RWPE1 (cell line): ENCODE results near the gene CYGB.
"Not testable (repeated sequence)": the region's sequence is repeated elsewhere in the genome, so short reads cannot be mapped to it uniquely, and the experiment has no call there.

Source experiments
- CTCF ChIA-PET: fragments of 350-600 bp; sonication (Branson Sonifier 250); formaldehyde crosslinking; extraction: SDS; loops from one replicate; lab custom pipeline; 2021; lab: Yijun Ruan, JAX
- POLR2A ChIA-PET: fragments of 400-600 bp; formaldehyde crosslinking; extraction: SDS; loops from one replicate; lab custom pipeline; 2020; ENCODE audit warnings: antibody characterized with exemption; ENCODE audit not compliant: low non-redundant PET; lab: Yijun Ruan, JAX
- DNase-seq: peaks from one replicate; pipeline ENCODE4 v3.0.0; 2012; ENCODE audit warnings: low spot score
- H3K27ac ChIP-seq: fragments of 450-650 bp; 2 replicates; pipeline ENCODE4 v1.5.1; 2017
- TF ChIP-seq, protein P1 (sequence below): fragments of 450-650 bp; conservative IDR thresholded peaks from 2 replicates; pipeline ENCODE4 v1.5.1; 2017; ENCODE audit warnings: low read depth, mild to moderate bottlenecking

CYGB gene

DNA sequence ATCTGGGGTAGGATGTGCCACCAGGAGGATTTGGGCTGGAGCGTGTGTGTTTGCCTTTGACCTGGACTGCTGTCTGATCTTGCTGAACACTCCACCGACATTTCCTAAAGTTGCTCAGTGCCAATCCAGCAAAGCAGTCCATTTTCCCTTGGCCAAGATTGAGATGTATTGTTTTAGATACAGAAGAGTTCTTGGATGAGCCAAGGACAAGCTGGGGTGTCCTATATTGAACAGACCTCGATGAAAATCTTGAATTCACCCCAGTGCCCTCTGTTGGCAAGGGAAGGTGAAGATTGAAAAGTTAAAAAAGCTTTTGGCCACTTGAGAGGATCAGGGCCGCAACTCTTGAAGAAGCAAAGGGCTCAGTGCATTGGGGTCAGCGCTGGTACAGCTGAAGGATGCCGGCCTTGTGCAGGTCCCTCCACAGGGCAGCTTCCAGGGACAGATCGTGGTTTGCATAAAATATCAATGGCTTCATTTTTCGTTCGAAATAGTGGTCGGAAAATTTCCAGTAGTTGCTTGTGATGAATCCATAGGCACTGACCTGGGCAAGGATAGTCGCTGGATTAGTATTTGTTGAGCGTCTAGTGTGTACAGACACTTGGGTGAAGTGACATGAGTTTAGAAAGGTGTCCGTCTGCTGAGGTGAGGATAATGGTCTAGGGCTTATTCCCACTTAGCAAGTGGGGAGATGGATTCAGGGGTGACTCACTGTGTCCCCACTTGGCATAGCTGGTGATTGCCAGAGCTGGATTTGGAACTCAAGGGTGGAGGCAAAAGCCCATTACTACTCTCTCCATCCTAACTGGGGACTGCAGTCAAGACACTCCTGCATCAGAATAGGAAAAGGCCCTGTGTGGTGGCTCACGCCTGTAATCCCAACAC lies 28.5 kb upstream of the CYGB start:
- POLR2A ChIA-PET = interaction anchor here (0.6 to 1.1 kb wide), 2 partner anchors 9 to 1315 kb away, joined by 3 to 7 read pairs; no protein-coding TSS in a partner anchor
- DNase-seq = no peak
- CTCF ChIA-PET = interaction anchor here (0.6 to 2.3 kb wide), 5 partner anchors 20 to 124 kb away, joined by 3 to 8 read pairs (median 5); partner anchors contain the start of gene ST6GALNAC2
- peak overlapping the region; percentile 67 for H3K27ac ChIP-seq
- TF ChIP-seq, protein P1, sequence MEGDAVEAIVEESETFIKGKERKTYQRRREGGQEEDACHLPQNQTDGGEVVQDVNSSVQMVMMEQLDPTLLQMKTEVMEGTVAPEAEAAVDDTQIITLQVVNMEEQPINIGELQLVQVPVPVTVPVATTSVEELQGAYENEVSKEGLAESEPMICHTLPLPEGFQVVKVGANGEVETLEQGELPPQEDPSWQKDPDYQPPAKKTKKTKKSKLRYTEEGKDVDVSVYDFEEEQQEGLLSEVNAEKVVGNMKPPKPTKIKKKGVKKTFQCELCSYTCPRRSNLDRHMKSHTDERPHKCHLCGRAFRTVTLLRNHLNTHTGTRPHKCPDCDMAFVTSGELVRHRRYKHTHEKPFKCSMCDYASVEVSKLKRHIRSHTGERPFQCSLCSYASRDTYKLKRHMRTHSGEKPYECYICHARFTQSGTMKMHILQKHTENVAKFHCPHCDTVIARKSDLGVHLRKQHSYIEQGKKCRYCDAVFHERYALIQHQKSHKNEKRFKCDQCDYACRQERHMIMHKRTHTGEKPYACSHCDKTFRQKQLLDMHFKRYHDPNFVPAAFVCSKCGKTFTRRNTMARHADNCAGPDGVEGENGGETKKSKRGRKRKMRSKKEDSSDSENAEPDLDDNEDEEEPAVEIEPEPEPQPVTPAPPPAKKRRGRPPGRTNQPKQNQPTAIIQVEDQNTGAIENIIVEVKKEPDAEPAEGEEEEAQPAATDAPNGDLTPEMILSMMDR = no peak

DNA sequence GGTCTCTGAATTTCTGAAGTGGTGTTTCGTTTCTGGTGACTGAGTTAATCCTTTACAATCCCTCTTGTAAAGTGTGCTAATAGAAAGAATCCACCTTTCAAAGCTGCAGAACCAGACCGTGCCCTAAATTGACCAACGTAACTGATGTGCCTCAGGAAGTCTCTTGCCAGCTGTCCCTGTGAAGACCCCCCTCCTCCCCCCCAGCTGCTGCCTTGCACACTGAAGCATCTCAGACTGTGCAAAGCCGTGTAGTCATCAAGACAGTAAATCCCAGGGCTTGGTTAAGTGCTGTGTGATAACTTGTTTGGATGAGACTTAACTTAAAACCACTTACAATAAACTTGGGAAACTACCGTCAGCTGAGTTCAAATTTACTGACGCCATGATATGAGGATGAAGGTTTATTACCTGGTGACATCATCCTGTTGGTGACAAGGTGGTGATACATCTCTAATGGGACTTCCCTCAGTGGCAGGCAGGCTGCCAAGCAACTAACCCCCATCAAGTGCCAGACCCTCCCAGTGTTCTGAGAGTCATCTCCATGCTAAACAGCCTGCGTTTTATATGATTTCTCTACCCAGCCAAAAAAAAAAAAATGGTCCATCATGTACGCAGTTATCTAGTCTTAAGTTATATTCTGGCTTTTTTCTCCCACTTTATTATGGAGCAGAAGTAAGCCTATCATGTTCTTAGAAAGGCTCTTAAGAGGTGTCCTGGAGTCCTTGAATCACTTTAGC lies 27.6 kb upstream of the CYGB start:
- CTCF ChIA-PET = interaction anchor here (2.0 to 2.3 kb wide), 2 partner anchors 21 to 59 kb away, joined by 5 to 6 read pairs; partner anchors contain the start of gene ST6GALNAC2
- POLR2A ChIA-PET, DNase-seq: not testable (repeated sequence)
- peak overlapping the region; percentile 67 for H3K27ac ChIP-seq

DNA sequence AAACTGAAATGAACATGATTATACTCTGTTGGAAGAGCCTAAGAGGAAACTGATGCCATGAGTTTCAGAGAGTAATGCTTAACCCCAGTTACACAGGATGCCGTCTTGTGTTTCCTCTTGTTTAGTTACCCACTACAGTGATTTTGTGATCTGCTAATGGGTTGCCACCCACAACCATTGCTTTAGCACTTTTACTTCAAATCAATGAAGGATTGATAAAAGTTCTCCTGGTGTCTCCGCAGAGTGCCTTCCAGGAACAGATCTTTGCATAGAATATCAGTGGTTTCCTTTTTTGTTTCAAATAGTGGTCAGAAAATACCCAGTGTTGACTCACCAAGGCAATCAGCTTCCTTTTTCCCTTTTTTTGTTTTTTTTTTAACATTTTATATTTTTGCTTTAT lies 25.9 kb upstream of the CYGB start:
- CTCF ChIA-PET = interaction anchor here (1.1 kb wide), 1 partner anchor 60 kb away, joined by 5 read pairs; no protein-coding TSS in a partner anchor
- H3K27ac ChIP-seq = peak overlapping the region; percentile 98
- POLR2A ChIA-PET, DNase-seq: not testable (repeated sequence)

DNA sequence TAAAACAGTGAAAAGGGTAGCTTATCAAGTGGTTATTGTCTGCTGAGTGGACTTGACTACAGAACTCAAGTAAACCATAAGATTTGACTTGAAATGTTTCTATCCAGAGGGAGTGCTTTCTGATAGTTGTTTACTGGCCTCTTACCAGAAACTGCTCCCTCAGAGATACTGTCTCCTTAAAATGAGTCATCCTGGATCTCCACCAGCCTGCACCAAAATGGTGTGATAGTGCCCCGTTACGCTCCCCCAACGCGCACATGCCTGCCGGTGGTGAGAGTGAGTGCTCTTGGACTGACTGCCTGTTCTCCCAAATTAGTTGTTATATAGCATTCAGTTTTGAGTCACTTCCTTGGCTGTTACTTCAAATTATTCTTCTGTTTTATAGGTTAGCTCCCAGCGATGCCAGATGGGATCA lies 25.2 kb upstream of the CYGB start:
- ChIA-PET POLR2A (interaction anchor here (0.5 kb wide), 1 partner anchor 522 kb away, joined by 9 read pairs; no protein-coding TSS in a partner anchor), CTCF (interaction anchor here (0.7 to 1.1 kb wide), 3 partner anchors 31 to 61 kb away, joined by 3 to 5 read pairs (median 4); no protein-coding TSS in a partner anchor)
- peak; percentile 76 for DNase-seq
- TF ChIP-seq, protein P1 = no peak
- H3K27ac ChIP-seq = peak overlapping the region; percentile 98

DNA sequence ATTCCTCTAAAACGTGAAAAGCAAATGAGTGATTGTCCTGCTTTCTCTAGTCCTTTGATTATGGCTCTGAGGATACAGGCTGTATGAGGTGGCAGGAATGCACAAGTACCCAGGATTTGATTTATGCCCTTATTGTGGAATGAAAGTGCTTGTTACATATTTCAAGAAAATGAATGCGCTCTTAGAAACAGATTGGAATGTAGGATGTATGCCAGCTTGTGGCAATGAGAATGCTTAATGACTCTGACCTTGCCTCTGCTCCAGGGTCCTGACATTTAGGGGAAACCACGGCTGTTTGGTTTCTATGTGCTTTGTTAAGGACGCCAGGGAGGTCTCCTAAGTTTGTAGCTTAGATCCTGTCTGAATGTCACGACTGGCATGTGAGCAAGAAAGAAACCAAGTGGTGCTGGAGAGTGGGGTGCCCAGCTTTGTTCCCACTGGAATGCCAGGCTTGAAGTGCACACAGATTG lies 24.3 kb upstream of the CYGB start:
- H3K27ac ChIP-seq = peak overlapping the region; percentile 98
- TF ChIP-seq, protein P1 = no peak
- CTCF ChIA-PET = interaction anchor here (0.7 to 2.9 kb wide), 4 partner anchors 24 to 62 kb away, joined by 3 to 13 read pairs (median 4); partner anchors contain the start of gene ST6GALNAC2
- DNase-seq = no peak
- POLR2A ChIA-PET = interaction anchor here (0.5 kb wide), 1 partner anchor 523 kb away, joined by 9 read pairs; no protein-coding TSS in a partner anchor

DNA sequence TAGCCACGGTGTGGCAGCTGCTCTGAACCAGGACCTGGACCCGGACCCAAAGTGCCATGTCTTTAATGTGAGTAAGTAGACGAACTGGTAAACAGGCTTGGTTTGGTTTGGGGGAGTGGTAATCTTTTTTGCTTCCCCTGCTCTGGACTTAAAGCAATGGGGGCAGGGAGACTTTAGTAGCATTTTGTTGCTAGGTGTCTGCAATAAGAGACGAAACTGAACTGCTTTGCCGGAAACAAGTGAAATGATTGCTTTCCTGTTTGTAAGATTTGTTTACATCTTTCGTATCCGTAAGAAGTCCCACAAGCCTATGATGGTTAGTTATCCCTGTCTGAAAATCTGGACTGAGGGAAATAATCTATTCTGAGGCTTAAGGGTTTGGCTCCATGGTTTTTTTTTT lies 23.8 kb upstream of the CYGB start:
- DNase-seq = no peak
- TF ChIP-seq, protein P1 = no peak
- CTCF ChIA-PET = interaction anchor here (0.5 to 2.9 kb wide), 4 partner anchors 24 to 1951 kb away, joined by 3 to 13 read pairs (median 4); partner anchors contain the start of gene ST6GALNAC2
- H3K27ac ChIP-seq = peak overlapping the region; percentile 98
- POLR2A ChIA-PET = no interaction called here

DNA sequence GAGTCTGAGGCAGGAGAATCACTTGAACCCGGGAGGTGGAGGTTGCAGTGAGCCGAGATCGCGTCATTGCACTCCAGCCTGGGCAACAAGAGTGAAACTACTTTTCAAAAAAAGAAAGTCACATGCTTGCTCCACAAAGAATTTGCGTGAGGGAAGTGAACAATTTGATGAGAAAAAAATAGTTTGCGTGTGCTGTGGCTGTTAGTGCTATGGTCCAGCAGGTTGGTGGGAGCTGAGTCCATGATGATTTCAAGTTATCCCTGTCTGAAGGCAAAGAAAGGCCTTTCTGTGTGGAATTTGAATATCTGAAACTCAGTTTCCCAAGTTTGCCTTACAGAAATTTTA lies 23.3 kb upstream of the CYGB start:
- no peak for DNase-seq
- TF ChIP-seq, protein P1 = no peak
- CTCF ChIA-PET = interaction anchor here (0.5 to 3.8 kb wide), 5 partner anchors 25 to 1950 kb away, joined by 3 to 14 read pairs (median 5); partner anchors contain the start of gene ST6GALNAC2
- peak overlapping the region; percentile 98 for H3K27ac ChIP-seq
- POLR2A ChIA-PET = no interaction called here
